ENCODE data around the gene MYH7B. TPM values are rescaled to one million over a fixed set of nuclear protein-coding genes. Genes with fewer than 3 reads are reported as not detected.

The MYH7B gene
- total RNA-seq, 1 experiment from 2014 or later, result 0.98 TPM

DNA sequence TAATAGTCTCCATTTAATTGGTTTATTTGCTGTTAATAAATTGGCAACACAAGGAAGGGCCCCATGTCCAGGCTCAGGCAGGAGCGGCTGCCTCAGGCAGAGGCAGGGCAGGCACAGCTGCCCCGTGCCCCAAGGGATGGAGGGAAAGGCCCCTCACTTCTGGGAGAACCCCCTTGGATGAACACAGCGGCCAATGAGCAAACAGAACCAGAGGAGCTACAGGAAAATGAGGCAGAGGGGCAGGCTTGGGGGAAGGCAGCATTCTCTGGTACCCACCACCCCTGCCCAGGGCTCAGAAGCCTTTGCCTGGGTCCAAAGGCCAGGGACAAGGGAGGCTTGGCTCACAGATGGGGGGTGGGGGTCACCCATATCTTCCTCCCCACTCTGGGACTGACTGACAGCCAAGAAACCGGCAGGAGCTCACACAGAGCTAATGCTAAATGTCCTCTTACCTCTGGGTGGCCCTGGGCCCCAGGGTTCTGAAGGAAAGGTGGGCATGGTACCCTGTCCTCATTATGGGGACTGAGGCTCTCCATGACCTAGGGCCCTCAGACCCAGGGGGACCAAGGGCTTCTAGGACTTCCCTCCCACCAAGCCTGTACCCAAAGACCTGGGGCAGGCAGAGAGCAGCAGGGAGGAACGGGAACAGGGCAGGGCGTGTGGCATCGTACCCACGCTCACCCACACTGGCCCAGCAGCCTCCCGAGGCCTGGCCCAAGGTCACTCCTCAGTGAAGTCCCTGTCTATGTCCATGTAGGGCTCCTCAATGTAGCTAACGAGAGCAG is 47.0 kb downstream of the MYH7B start (continued):
- TF ChIP-seq SOX15 (CRISPR knock-in tag; IDR thresholded peaks at IDR 0.05) (no peak), ZBTB21 (CRISPR knock-in tag; IDR thresholded peaks at IDR 0.05; ENCODE audit: borderline replicate concordance) (no peak), HMGA2 (CRISPR knock-in tag; IDR thresholded peaks at IDR 0.05) (no peak)
- TF ChIP-seq, protein P1, sequence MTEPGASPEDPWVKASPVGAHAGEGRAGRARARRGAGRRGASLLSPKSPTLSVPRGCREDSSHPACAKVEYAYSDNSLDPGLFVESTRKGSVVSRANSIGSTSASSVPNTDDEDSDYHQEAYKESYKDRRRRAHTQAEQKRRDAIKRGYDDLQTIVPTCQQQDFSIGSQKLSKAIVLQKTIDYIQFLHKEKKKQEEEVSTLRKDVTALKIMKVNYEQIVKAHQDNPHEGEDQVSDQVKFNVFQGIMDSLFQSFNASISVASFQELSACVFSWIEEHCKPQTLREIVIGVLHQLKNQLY (CRISPR knock-in tag; IDR thresholded peaks at IDR 0.05), result no peak
- TF ChIP-seq, protein P2, sequence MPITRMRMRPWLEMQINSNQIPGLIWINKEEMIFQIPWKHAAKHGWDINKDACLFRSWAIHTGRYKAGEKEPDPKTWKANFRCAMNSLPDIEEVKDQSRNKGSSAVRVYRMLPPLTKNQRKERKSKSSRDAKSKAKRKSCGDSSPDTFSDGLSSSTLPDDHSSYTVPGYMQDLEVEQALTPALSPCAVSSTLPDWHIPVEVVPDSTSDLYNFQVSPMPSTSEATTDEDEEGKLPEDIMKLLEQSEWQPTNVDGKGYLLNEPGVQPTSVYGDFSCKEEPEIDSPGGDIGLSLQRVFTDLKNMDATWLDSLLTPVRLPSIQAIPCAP (CRISPR knock-in tag; IDR thresholded peaks at IDR 0.05), result no peak
- TF ChIP-seq, protein P3, sequence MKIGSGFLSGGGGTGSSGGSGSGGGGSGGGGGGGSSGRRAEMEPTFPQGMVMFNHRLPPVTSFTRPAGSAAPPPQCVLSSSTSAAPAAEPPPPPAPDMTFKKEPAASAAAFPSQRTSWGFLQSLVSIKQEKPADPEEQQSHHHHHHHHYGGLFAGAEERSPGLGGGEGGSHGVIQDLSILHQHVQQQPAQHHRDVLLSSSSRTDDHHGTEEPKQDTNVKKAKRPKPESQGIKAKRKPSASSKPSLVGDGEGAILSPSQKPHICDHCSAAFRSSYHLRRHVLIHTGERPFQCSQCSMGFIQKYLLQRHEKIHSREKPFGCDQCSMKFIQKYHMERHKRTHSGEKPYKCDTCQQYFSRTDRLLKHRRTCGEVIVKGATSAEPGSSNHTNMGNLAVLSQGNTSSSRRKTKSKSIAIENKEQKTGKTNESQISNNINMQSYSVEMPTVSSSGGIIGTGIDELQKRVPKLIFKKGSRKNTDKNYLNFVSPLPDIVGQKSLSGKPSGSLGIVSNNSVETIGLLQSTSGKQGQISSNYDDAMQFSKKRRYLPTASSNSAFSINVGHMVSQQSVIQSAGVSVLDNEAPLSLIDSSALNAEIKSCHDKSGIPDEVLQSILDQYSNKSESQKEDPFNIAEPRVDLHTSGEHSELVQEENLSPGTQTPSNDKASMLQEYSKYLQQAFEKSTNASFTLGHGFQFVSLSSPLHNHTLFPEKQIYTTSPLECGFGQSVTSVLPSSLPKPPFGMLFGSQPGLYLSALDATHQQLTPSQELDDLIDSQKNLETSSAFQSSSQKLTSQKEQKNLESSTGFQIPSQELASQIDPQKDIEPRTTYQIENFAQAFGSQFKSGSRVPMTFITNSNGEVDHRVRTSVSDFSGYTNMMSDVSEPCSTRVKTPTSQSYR (CRISPR knock-in tag; IDR thresholded peaks at IDR 0.05), result no peak
- TF ChIP-seq, protein P4, sequence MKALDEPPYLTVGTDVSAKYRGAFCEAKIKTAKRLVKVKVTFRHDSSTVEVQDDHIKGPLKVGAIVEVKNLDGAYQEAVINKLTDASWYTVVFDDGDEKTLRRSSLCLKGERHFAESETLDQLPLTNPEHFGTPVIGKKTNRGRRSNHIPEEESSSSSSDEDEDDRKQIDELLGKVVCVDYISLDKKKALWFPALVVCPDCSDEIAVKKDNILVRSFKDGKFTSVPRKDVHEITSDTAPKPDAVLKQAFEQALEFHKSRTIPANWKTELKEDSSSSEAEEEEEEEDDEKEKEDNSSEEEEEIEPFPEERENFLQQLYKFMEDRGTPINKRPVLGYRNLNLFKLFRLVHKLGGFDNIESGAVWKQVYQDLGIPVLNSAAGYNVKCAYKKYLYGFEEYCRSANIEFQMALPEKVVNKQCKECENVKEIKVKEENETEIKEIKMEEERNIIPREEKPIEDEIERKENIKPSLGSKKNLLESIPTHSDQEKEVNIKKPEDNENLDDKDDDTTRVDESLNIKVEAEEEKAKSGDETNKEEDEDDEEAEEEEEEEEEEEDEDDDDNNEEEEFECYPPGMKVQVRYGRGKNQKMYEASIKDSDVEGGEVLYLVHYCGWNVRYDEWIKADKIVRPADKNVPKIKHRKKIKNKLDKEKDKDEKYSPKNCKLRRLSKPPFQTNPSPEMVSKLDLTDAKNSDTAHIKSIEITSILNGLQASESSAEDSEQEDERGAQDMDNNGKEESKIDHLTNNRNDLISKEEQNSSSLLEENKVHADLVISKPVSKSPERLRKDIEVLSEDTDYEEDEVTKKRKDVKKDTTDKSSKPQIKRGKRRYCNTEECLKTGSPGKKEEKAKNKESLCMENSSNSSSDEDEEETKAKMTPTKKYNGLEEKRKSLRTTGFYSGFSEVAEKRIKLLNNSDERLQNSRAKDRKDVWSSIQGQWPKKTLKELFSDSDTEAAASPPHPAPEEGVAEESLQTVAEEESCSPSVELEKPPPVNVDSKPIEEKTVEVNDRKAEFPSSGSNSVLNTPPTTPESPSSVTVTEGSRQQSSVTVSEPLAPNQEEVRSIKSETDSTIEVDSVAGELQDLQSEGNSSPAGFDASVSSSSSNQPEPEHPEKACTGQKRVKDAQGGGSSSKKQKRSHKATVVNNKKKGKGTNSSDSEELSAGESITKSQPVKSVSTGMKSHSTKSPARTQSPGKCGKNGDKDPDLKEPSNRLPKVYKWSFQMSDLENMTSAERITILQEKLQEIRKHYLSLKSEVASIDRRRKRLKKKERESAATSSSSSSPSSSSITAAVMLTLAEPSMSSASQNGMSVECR (CRISPR knock-in tag; IDR thresholded peaks at IDR 0.05; ENCODE audit: borderline replicate concordance), result no peak

DNA sequence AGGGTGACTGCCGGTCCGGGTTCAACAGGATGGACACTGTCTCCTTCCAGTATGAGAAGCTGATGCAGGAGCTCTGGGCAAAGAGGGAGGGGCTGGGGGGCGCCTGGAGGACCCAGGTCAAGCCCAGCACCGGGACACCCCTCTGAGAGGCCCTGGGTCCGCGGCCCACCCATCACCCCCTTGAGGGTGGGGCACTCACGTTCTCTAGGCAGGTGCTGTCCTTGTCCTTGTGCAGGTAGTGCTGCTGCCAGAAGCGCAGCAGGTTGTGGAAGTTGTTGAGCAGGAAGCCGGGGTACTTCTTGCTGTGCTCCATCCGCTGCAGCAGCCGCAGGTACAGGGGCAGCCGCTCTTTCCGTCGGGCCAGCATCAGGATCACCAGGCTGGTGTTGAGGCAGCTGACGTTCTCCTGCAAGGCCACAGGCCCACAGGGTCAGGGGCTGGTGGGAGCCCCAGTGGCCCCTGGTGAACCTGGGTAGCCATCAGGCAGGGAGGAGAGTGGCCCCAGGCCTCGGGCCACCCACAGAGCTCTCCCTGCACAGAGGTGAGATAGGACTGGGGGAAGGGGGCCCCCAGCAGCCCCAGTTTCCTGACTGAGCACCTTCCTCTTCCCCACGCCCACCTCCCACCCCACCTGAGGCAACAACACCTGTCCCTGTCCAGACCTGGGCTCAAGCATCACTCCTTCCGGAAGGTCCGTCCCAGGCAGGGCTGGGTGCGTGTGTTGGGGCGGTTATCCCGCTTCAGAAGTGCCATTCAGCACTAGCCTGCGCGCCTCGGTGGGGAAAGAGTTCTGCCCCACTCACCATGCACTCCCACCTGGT is 47.8 kb downstream of the MYH7B start:
- Mint-ChIP-seq H3K9me3 (no peaks in the 10 kb centered on the region), H3K36me3 (peaks cover 54% of the 10 kb centered on the region), H3K27ac (no peak overlapping the region), H3K27me3 (ENCODE audit: low read depth) (no peaks in the 10 kb centered on the region), H3K4me1 (no peaks in the 10 kb centered on the region), H3K4me3 (no peak overlapping the region)
- ATAC-seq, result no peak
- POLR2A ChIA-PET, result no interaction called here
- peak; percentile 6 for DNase-seq (ENCODE audit: low spot score)
- CTCF ChIA-PET, result interaction anchor here (1.0 to 7.3 kb wide), 2 partner anchors 9 to 130 kb away, joined by 3 to 152 read pairs; partner anchors contain the start of genes ACSS2 and GGT7
- no peak for TF ChIP-seq SOX15 (CRISPR knock-in tag; IDR thresholded peaks at IDR 0.05)

DNA sequence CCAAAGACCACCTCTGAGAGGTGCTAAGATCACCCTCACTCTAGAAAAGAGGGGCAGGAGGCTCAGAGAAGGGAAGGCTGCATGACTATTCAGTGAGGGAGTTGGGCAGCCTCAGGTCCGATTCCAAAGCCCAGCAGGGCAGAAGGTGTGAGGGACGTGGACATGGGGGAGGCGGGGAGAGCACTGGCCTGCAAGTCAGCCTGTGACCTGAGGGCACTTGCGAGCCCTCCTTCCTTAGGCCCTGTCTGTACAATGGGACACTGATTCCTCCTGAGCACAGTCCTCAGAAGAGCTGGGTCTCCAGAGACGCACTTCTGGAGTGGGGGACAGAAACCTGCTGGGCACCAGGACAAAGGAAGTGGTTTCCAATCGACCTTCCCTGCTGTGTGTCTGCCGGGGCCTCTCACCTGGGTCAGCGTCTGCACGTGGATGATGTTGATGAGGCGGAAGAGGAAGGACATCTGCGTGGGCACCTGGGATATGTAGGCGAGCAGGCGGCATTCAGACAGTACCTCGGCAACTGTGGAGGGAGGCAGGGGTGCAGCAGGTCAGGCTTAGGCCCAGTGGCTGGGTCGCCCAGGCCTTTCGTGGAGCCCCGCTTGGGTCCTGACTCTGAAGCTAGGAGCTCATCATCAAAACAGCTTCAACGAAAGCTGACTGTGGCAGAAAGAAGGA is 48.5 kb downstream of the MYH7B start:
- H3K9me3 Mint-ChIP-seq, result no peaks in the 10 kb centered on the region
- ATAC-seq, result no peak
- TF ChIP-seq TCF7 (CRISPR knock-in tag; IDR thresholded peaks at IDR 0.05; ENCODE audit: low read depth) (no peak), CREB1 (CRISPR knock-in tag; IDR thresholded peaks at IDR 0.05) (no peak), JUN (CRISPR knock-in tag; IDR thresholded peaks at IDR 0.05) (no peak), HMGA2 (CRISPR knock-in tag; IDR thresholded peaks at IDR 0.05) (no peak), NFE2L1 (CRISPR knock-in tag; IDR thresholded peaks at IDR 0.05) (no peak), RELA (CRISPR knock-in tag; IDR thresholded peaks at IDR 0.05; ENCODE audit: borderline replicate concordance) (no peak), ZNF396 (CRISPR knock-in tag; IDR thresholded peaks at IDR 0.05; ENCODE audit: borderline replicate concordance) (no peak)
- TF ChIP-seq, protein P2 (CRISPR knock-in tag; IDR thresholded peaks at IDR 0.05), result no peak
- TF ChIP-seq, protein P5, sequence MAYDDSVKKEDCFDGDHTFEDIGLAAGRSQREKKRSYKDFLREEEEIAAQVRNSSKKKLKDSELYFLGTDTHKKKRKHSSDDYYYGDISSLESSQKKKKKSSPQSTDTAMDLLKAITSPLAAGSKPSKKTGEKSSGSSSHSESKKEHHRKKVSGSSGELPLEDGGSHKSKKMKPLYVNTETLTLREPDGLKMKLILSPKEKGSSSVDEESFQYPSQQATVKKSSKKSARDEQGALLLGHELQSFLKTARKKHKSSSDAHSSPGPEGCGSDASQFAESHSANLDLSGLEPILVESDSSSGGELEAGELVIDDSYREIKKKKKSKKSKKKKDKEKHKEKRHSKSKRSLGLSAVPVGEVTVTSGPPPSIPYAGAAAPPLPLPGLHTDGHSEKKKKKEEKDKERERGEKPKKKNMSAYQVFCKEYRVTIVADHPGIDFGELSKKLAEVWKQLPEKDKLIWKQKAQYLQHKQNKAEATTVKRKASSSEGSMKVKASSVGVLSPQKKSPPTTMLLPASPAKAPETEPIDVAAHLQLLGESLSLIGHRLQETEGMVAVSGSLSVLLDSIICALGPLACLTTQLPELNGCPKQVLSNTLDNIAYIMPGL (CRISPR knock-in tag; IDR thresholded peaks at IDR 0.05), result no peak
- TF ChIP-seq, protein P6, sequence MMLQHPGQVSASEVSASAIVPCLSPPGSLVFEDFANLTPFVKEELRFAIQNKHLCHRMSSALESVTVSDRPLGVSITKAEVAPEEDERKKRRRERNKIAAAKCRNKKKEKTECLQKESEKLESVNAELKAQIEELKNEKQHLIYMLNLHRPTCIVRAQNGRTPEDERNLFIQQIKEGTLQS (CRISPR knock-in tag; conservative IDR thresholded peaks at IDR 0.05), result no peak

More for the DNA sequence above, 48.5 kb downstream of the MYH7B start:
- no peaks in the 10 kb centered on the region for H3K4me1 Mint-ChIP-seq
- no peaks in the 10 kb centered on the region for H3K27me3 Mint-ChIP-seq (ENCODE audit: low read depth)
- peak overlapping the region; percentile 74; the same call in 1 of the 2 replicates for H3K27ac Mint-ChIP-seq
- DNase-seq (ENCODE audit: low spot score), result peak; percentile 8
- ChIA-PET POLR2A (no interaction called here), CTCF (no interaction called here)
- no peak overlapping the region for H3K4me3 Mint-ChIP-seq
- peaks cover 58% of the 10 kb centered on the region for H3K36me3 Mint-ChIP-seq

All from WTC11 (cell line).